Activated CD8-positive, alpha-beta memory T cell treated with anti-CD3 and anti-CD28 coated beads, Interleukin-2, amount 50 U/mL, for 4 hours (primary cell): Measurements from ENCODE around the gene ZNF318.

Source experiments
- DNase-seq: peaks from one replicate; pipeline ENCODE4 v3.0.0-alpha.2; 2020

ZNF318 gene

GRCh38 chr6:43297644-43298564 is 71.5 kb downstream of the ZNF318 start, which contains the start of gene SLC22A7:
TSS of gene SLC22A7 (plus strand) at chr6:43298260. CDS start at chr6:43298359, 99 bp downstream.
- no peak for DNase-seq

- no peak for DNase-seq
Measured at GRCh38 chr6:43296780-43297497, 72.5 kb downstream of the ZNF318 start.

- DNase-seq: no peak
Measured at GRCh38 chr6:43295456-43295855, 74.0 kb downstream of the ZNF318 start.

- DNase-seq: no peak
Measured at GRCh38 chr6:43294536-43294935, 74.9 kb downstream of the ZNF318 start.

GRCh38 chr6:43293698-43294097 is 75.7 kb downstream of the ZNF318 start:
- no peak for DNase-seq

GRCh38 chr6:43292763-43293318 is 76.6 kb downstream of the ZNF318 start:
- DNase-seq: no peak

GRCh38 chr6:43292341-43292740 is 77.1 kb downstream of the ZNF318 start:
- no peak for DNase-seq

- no peak for DNase-seq
Measured at GRCh38 chr6:43291708-43292107, 77.7 kb downstream of the ZNF318 start.

GRCh38 chr6:43290905-43291355 is 78.5 kb downstream of the ZNF318 start:
- DNase-seq: no peak

- DNase-seq: no peak
Measured at GRCh38 chr6:43290339-43290904, 79.0 kb downstream of the ZNF318 start.

GRCh38 chr6:43287717-43288679 is 81.4 kb downstream of the ZNF318 start:
- DNase-seq: no peak

- DNase-seq: no peak
Measured at GRCh38 chr6:43286980-43287716, 82.3 kb downstream of the ZNF318 start.

GRCh38 chr6:43286456-43286979 is 82.9 kb downstream of the ZNF318 start:
- no peak for DNase-seq
